ENCODE measurements around the gene ETS2. TPM values are rescaled to one million over a fixed set of nuclear protein-coding genes. Genes with fewer than 3 reads are reported as not detected.

The ETS2 gene
- total RNA-seq, 1 donor from 2014 or later, result 20.9 TPM

GRCh38 chr21:38800046-38800758 is 5.5 kb upstream of the ETS2 start:
- Histone ChIP-seq H3K27me3 (ENCODE audit: control insufficient read depth in 3 of 3, insufficient read depth in 3 of 3, low read length in 3 of 3) (no peaks in the 10 kb centered on the region), H3K36me3 (ENCODE audit: control insufficient read depth in 3 of 3, insufficient read depth in 3 of 3, low read length in 3 of 3) (no peaks in the 10 kb centered on the region), H3K9me3 (ENCODE audit: control insufficient read depth in 3 of 3, low read length in 3 of 3) (no peaks in the 10 kb centered on the region), H3K9ac (ENCODE audit: low read depth in 1 of 3, low read length in 3 of 3) (no peak overlapping the region), H3K4me3 (ENCODE audit: low read length in 3 of 3) (no peak overlapping the region), H3K4me1 (ENCODE audit: control insufficient read depth in 3 of 3, insufficient read depth in 3 of 3, low read length in 3 of 3) (peaks cover 1 to 4% (median 2%) of the 10 kb centered on the region in 3 donors), H3K27ac (ENCODE audit: low read depth, low read length) (no peak overlapping the region)

- H3K27ac ChIP-seq (ENCODE audit: low read depth, low read length), result no peak overlapping the region
- peaks cover 2 to 8% (median 4%) of the 10 kb centered on the region in 3 donors for H3K4me1 ChIP-seq (ENCODE audit: control insufficient read depth in 3 of 3, insufficient read depth in 3 of 3, low read length in 3 of 3)
- H3K4me3 ChIP-seq (ENCODE audit: low read length in 3 of 3), result no peak overlapping the region
- no peaks in the 10 kb centered on the region for H3K9me3 ChIP-seq (ENCODE audit: control insufficient read depth in 3 of 3, low read length in 3 of 3)
- no peaks in the 10 kb centered on the region for H3K27me3 ChIP-seq (ENCODE audit: control insufficient read depth in 3 of 3, insufficient read depth in 3 of 3, low read length in 3 of 3)
- no peaks in the 10 kb centered on the region for H3K36me3 ChIP-seq (ENCODE audit: control insufficient read depth in 3 of 3, insufficient read depth in 3 of 3, low read length in 3 of 3)
- H3K9ac ChIP-seq (ENCODE audit: low read depth in 1 of 3, low read length in 3 of 3), result no peak overlapping the region
These were observed 4.6 kb upstream of the ETS2 start for GRCh38 chr21:38800924-38801744.

- H3K9me3 ChIP-seq (ENCODE audit: control insufficient read depth in 3 of 3, low read length in 3 of 3), result no peaks in the 10 kb centered on the region
- H3K4me3 ChIP-seq (ENCODE audit: low read length in 3 of 3), result no peak overlapping the region
- H3K4me1 ChIP-seq (ENCODE audit: control insufficient read depth in 3 of 3, insufficient read depth in 3 of 3, low read length in 3 of 3), result peaks cover 2 to 8% (median 4%) of the 10 kb centered on the region in 3 donors
- no peak overlapping the region for H3K27ac ChIP-seq (ENCODE audit: low read depth, low read length)
- peaks cover 0 to 2% (median 1%) of the 10 kb centered on the region in 3 donors for H3K36me3 ChIP-seq (ENCODE audit: control insufficient read depth in 3 of 3, insufficient read depth in 3 of 3, low read length in 3 of 3)
- no peak overlapping the region for H3K9ac ChIP-seq (ENCODE audit: low read depth in 1 of 3, low read length in 3 of 3)
- no peaks in the 10 kb centered on the region for H3K27me3 ChIP-seq (ENCODE audit: control insufficient read depth in 3 of 3, insufficient read depth in 3 of 3, low read length in 3 of 3)
These were observed 3.4 kb upstream of the ETS2 start for GRCh38 chr21:38802050-38803026.

GRCh38 chr21:38803075-38803660 is 2.6 kb upstream of the ETS2 start:
- peaks cover 8 to 17% (median 8%) of the 10 kb centered on the region in 3 donors for H3K4me1 ChIP-seq (ENCODE audit: control insufficient read depth in 3 of 3, insufficient read depth in 3 of 3, low read length in 3 of 3)
- no peak overlapping the region for H3K27ac ChIP-seq (ENCODE audit: low read depth, low read length)
- no peak overlapping the region for H3K4me3 ChIP-seq (ENCODE audit: low read length in 3 of 3)
- H3K27me3 ChIP-seq (ENCODE audit: control insufficient read depth in 3 of 3, insufficient read depth in 3 of 3, low read length in 3 of 3), result no peaks in the 10 kb centered on the region
- H3K9me3 ChIP-seq (ENCODE audit: control insufficient read depth in 3 of 3, low read length in 3 of 3), result no peaks in the 10 kb centered on the region
- H3K36me3 ChIP-seq (ENCODE audit: control insufficient read depth in 3 of 3, insufficient read depth in 3 of 3, low read length in 3 of 3), result peaks cover 0 to 4% (median 4%) of the 10 kb centered on the region in 3 donors
- H3K9ac ChIP-seq (ENCODE audit: low read depth in 1 of 3, low read length in 3 of 3), result no peak overlapping the region

- Histone ChIP-seq H3K27ac (ENCODE audit: low read depth, low read length) (peak overlapping the region; percentile 95), H3K4me3 (ENCODE audit: low read length in 3 of 3) (peak overlapping the region in 2 of 3 donors; percentile 70 to 74)
These were observed 1.5 kb upstream of the ETS2 start for GRCh38 chr21:38804030-38804788.

GRCh38 chr21:38804789-38805327 is 871 bp upstream of the ETS2 start:
- Histone ChIP-seq H3K4me1 (ENCODE audit: control insufficient read depth in 3 of 3, insufficient read depth in 3 of 3, low read length in 3 of 3) (peaks cover 13 to 32% (median 15%) of the 10 kb centered on the region in 3 donors), H3K9me3 (ENCODE audit: control insufficient read depth in 3 of 3, low read length in 3 of 3) (no peaks in the 10 kb centered on the region), H3K9ac (ENCODE audit: low read depth in 1 of 3, low read length in 3 of 3) (peak overlapping the region; percentile 89 to 95 (median 92)), H3K4me3 (ENCODE audit: low read length in 3 of 3) (peak overlapping the region; percentile 70 to 88 (median 74)), H3K36me3 (ENCODE audit: control insufficient read depth in 3 of 3, insufficient read depth in 3 of 3, low read length in 3 of 3) (peaks cover 3 to 9% (median 7%) of the 10 kb centered on the region in 3 donors), H3K27ac (ENCODE audit: low read depth, low read length) (peak overlapping the region; percentile 95), H3K27me3 (ENCODE audit: control insufficient read depth in 3 of 3, insufficient read depth in 3 of 3, low read length in 3 of 3) (no peaks in the 10 kb centered on the region)

More at GRCh38 chr21:38804030-38804788, 1.5 kb upstream of the ETS2 start:
- Histone ChIP-seq H3K4me1 (ENCODE audit: control insufficient read depth in 3 of 3, insufficient read depth in 3 of 3, low read length in 3 of 3) (peaks cover 13 to 27% (median 15%) of the 10 kb centered on the region in 3 donors), H3K9ac (ENCODE audit: low read depth in 1 of 3, low read length in 3 of 3) (peak overlapping the region; percentile 30 to 92 (median 35)), H3K9me3 (ENCODE audit: control insufficient read depth in 3 of 3, low read length in 3 of 3) (no peaks in the 10 kb centered on the region), H3K27me3 (ENCODE audit: control insufficient read depth in 3 of 3, insufficient read depth in 3 of 3, low read length in 3 of 3) (no peaks in the 10 kb centered on the region), H3K36me3 (ENCODE audit: control insufficient read depth in 3 of 3, insufficient read depth in 3 of 3, low read length in 3 of 3) (peaks cover 0 to 4% (median 4%) of the 10 kb centered on the region in 3 donors)

DNA sequence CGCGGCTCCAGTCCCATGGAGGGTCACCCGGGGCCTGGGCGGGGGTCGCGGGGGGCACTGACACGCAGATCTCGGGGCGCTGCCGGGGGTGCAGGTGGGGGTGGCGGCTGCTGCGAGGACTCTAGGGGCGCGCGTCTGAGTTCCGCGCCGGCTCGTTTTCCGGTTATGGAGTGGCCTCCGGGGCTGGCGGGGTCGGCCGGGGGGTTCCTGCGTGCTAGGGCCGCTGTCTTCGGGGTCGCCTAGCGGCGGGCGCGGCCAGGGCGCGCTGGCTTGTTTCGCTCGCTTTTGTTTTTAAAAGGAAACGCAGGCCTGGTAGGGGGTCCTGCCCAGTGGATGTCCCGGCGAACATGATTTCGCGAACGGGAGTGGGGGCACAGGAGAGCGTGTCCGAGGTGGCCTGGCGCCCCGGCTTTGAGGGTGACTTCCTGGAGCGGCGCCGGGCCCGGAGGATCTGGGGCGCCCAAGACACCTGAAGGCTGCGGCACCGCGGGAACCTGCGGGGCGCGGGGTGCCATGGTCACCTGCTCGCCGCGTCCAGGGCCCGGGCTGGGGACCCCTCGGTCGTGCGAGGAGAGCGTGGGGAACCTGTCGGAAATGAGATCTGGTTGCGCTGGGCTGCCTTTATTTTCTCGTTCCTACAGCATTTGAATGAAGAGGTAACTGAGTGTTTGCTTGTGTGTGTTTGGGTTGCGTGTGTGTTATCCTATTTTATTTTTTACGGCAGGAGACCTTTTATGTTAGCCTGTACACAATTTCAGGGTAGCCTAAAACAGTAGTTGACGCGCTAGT is 618 bp downstream of the ETS2 start:
- Histone ChIP-seq H3K9me3 (ENCODE audit: control insufficient read depth in 3 of 3, low read length in 3 of 3) (no peaks in the 10 kb centered on the region), H3K36me3 (ENCODE audit: control insufficient read depth in 3 of 3, insufficient read depth in 3 of 3, low read length in 3 of 3) (peaks cover 15 to 18% (median 16%) of the 10 kb centered on the region in 3 donors), H3K9ac (ENCODE audit: low read depth in 1 of 3, low read length in 3 of 3) (peak overlapping the region; percentile 89 to 95 (median 92)), H3K27ac (ENCODE audit: low read depth, low read length) (peak overlapping the region; percentile 95), H3K27me3 (ENCODE audit: control insufficient read depth in 3 of 3, insufficient read depth in 3 of 3, low read length in 3 of 3) (no peaks in the 10 kb centered on the region), H3K4me1 (ENCODE audit: control insufficient read depth in 3 of 3, insufficient read depth in 3 of 3, low read length in 3 of 3) (peaks cover 13 to 32% (median 17%) of the 10 kb centered on the region in 3 donors), H3K4me3 (ENCODE audit: low read length in 3 of 3) (peak overlapping the region; percentile 70 to 90 (median 88))

GRCh38 chr21:38806942-38807284 is 1.2 kb downstream of the ETS2 start:
- peaks cover 17 to 21% (median 18%) of the 10 kb centered on the region in 3 donors for H3K36me3 ChIP-seq (ENCODE audit: control insufficient read depth in 3 of 3, insufficient read depth in 3 of 3, low read length in 3 of 3)
- peak overlapping the region; percentile 89 to 95 (median 92) for H3K9ac ChIP-seq (ENCODE audit: low read depth in 1 of 3, low read length in 3 of 3)
- H3K27ac ChIP-seq (ENCODE audit: low read depth, low read length), result peak overlapping the region; percentile 95
- no peaks in the 10 kb centered on the region for H3K27me3 ChIP-seq (ENCODE audit: control insufficient read depth in 3 of 3, insufficient read depth in 3 of 3, low read length in 3 of 3)
- peaks cover 13 to 32% (median 17%) of the 10 kb centered on the region in 3 donors for H3K4me1 ChIP-seq (ENCODE audit: control insufficient read depth in 3 of 3, insufficient read depth in 3 of 3, low read length in 3 of 3)
- H3K9me3 ChIP-seq (ENCODE audit: control insufficient read depth in 3 of 3, low read length in 3 of 3), result no peaks in the 10 kb centered on the region
- H3K4me3 ChIP-seq (ENCODE audit: low read length in 3 of 3), result peak overlapping the region; percentile 70 to 90 (median 88)

All from skeletal muscle tissue (tissue), 4 donors.